ENCODE measurements around the gene FRMD5.

- TF ChIP-seq CTCF (IDR thresholded peaks at IDR 0.05 in 2 of 3, conservative IDR thresholded peaks at IDR 0.05 in 1 of 3; ENCODE audit: borderline replicate concordance in 1 of 3, insufficient read depth in 1 of 3, low read depth in 2 of 3, low read length in 2 of 3) (no peak), EZH2 (IDR thresholded peaks at IDR 0.05) (no peak), MAX (IDR thresholded peaks at IDR 0.05) (peak; percentile 70; the same call in 1 of the 2 replicates), ZNF274 (IDR thresholded peaks at IDR 0.05; ENCODE audit: low read depth, low read length) (no peak), SRF (IDR thresholded peaks at IDR 0.05; ENCODE audit: low read depth) (peak; percentile 81; the same call in 1 of the 2 replicates), SP1 (IDR thresholded peaks at IDR 0.05; ENCODE audit: low read depth) (peak; percentile 97), CEBPB (IDR thresholded peaks at IDR 0.05; ENCODE audit: low read depth) (peak; percentile 94), YY1 (IDR thresholded peaks at IDR 0.05; ENCODE audit: extremely low read depth, insufficient replicate concordance, low read depth, low read length) (no peak), TCF7L2 (IDR thresholded peaks at IDR 0.05; ENCODE audit: borderline replicate concordance, extremely low read depth, insufficient read depth, insufficient read length) (peak; percentile 91)
These were observed 37.4 kb downstream of the FRMD5 start for GRCh38 chr15:44157679-44158078.
